HEK293T (cell line): ENCODE measurements around the gene KRCC1.

Experiments used
- ARNT ChIP-seq: fragments of 450-650 bp; IDR thresholded peaks from 2 replicates; pipeline ENCODE4 v1.6.1; 2017; ENCODE audit warnings: mild to moderate bottlenecking
- BHLHE40 ChIP-seq: fragments of 450-650 bp; IDR thresholded peaks from 2 replicates; pipeline ENCODE4 v1.6.1; 2016; ENCODE audit warnings: mild to moderate bottlenecking, moderate library complexity, borderline replicate concordance
- ELF4 ChIP-seq: fragments of 450-650 bp; IDR thresholded peaks from 2 replicates; pipeline ENCODE4 v1.6.1; 2017; ENCODE audit warnings: antibody characterized with exemption
- FOXA1 ChIP-seq: fragments of 450-650 bp; IDR thresholded peaks from 2 replicates; pipeline ENCODE4 v1.6.1; 2016; ENCODE audit warnings: mild to moderate bottlenecking
- HDGF ChIP-seq: fragments of 450-650 bp; IDR thresholded peaks from 2 replicates; pipeline ENCODE4 v1.6.1; 2017; ENCODE audit warnings: antibody characterized with exemption, borderline replicate concordance
- NFRKB ChIP-seq: fragments of 450-650 bp; IDR thresholded peaks from 2 replicates; pipeline ENCODE4 v1.6.1; 2016; ENCODE audit warnings: mild to moderate bottlenecking, moderate library complexity
- PKNOX1 ChIP-seq: fragments of 450-650 bp; IDR thresholded peaks from 2 replicates; pipeline ENCODE4 v1.6.1; 2016
- SP1 ChIP-seq: fragments of 450-650 bp; IDR thresholded peaks from 2 replicates; pipeline ENCODE4 v1.6.1; 2017
- SUZ12 ChIP-seq: fragments of 450-650 bp; IDR thresholded peaks from 2 replicates; pipeline ENCODE4 v1.6.1; 2016; ENCODE audit warnings: mild to moderate bottlenecking
- TARDBP ChIP-seq: fragments of 450-650 bp; IDR thresholded peaks from 2 replicates; pipeline ENCODE4 v1.6.1; 2016

GRCh38 chr2:88057437-88057844 lies 1.9 kb upstream of the KRCC1 start:
- TF ChIP-seq SP1 (no peak), BHLHE40 (no peak), FOXA1 (no peak), TARDBP (no peak), HDGF (no peak), ARNT (no peak), PKNOX1 (no peak), SUZ12 (no peak), NFRKB (no peak), ELF4 (no peak)
